Endometrium (tissue), 2 donors: ENCODE data around the gene POU2AF1.

Experiments used
- FAIRE-seq: peaks from 2 replicates; lab custom pipeline; 2012; peaks lifted over from hg19 to GRCh38; lab: Jason Lieb, UNC
- donor health status: control.
- donor health status: control.

POU2AF1 gene, protein sequence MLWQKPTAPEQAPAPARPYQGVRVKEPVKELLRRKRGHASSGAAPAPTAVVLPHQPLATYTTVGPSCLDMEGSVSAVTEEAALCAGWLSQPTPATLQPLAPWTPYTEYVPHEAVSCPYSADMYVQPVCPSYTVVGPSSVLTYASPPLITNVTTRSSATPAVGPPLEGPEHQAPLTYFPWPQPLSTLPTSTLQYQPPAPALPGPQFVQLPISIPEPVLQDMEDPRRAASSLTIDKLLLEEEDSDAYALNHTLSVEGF

DNA sequence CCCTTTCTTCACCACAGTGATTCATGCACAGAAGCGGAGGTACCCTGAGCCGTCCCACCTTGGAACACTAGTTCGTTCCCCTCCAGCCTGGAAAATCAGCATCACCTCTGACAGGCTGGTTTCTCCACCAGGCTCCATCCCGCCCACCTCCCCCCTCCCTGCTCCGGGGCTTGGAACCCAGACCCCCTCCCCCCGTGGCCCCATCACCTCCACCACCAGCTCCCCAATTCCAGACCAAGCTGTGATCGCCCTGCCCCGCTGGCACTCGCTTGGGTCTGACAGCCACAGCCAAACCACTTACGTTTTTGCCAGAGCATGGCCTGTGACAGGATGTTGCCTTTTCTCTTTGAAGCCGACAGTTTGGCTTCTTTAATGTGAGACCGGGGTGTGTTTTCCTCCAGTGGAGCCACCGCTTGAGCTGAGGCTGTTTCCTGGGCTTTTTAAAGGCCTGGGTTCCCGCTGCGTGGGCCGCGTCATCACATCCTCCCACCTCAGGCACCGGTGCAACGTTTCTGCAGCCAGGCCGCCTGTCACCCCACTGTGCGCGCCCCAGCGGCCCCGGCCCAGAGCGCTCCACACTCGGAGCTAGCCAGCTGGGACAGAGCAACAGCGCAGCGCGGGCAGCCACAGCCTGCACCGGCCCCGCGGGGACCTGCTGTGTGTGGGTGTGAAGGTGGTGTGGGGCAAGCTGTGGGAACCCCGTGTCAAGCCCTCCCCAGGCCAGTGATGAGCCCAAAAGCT, at the start of gene POU2AF1:
Gene POU2AF1, minus strand, starts transcription at position 415 of the 741 bp plus-strand sequence. Its CDS starts 98 bp downstream, at position 317.
- no peak for FAIRE-seq

DNA sequence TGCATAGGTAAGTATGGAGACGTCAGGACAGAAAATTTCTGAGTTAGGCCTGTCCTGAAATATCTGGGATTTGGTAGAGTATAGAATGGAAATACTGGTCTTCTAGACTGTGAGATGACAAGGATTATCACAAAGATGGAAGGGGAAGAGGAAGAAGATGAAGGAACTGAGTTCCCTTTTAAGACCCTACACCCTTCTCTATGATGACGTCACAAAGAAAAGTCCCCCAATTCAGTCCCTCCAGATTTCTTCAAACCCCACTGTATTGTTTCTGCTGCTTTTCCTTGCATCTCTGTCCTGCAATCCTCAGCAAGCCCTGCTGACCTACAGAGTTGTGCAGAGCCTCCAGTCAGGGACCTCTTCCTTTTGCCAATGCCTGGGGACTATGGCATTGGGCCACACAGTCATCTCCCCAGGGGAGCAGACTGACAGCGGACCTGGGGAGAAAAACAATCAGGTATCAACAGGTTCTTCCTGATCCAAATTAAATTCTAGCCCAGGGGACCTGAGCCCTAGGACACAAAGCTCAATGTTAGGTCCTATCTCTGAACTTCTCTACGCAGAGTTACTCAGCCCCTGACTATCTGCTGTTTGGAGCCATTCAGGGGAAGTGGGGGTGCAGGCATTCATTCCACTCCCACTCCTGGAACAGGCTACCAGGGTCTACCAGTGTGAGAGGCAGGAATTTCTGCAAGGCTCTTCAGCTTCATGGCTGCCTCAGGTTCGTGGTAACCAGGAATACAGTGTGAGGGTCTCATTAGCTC, 49.2 kb upstream of the POU2AF1 start:
- no peak for FAIRE-seq

GRCh38 chr11:111427471-111427912, 48.4 kb upstream of the POU2AF1 start:
- FAIRE-seq, result peak; percentile 91

- FAIRE-seq, result no peak
Measured at GRCh38 chr11:111426617-111427016, 47.5 kb upstream of the POU2AF1 start.

GRCh38 chr11:111423250-111423615, 44.2 kb upstream of the POU2AF1 start:
- no peak for FAIRE-seq

DNA sequence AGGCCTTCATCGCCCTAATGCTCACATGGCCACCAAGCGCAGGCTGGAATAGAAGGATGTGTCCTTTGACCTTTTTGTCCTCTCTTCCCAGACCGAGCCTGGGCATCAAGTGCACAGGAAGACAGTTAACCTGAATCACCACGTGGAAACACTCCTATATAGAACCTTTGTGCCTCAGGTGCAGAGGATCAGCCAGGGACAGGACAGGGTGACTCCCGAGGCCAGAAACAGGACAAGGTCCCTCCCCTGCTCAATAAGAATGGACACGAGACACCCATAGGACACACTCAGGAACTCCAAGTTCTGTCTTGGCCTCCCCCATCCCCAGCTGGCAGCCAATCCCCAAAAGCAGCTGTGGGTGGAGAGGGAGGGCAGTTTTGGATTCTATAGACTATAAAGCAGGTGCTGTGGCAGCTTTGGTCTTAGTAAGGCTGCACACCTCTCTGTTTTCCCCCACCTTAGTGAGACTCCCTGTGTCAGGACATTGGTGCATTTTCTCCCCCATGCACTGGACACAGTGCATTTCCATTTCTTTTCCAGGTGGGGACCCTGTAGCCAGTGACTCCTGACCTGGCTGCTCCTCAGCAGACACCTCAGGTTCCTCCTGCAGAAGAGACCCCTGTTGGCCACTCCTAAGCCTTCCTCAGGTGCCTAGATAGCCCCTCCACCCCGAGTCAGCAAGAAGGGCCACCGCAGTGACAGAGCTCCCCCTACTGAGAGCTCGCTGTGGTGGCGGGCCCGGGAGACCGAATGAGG, 43.6 kb upstream of the POU2AF1 start:
- FAIRE-seq, result no peak

DNA sequence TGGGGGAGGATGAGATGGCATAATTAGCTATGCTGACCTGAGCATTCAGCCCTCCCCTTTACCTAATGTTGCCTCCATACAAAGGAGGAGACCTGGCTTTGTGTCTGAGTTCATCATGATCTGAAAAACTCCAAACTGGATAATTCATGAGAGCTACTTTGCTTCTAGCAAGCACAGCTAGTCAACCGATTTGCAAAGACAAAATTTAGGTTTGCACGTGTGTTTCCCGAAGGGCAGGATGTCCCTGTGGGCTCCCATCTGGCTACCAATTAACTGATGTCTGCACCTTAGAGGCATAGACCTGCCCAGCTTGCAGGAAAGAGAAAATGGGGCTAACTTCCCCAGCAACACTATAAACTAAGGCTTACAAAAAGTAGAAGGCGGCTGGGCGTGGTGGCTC, 42.2 kb upstream of the POU2AF1 start:
- no peak for FAIRE-seq

GRCh38 chr11:111419641-111420327, 40.7 kb upstream of the POU2AF1 start:
- FAIRE-seq, result no peak

DNA sequence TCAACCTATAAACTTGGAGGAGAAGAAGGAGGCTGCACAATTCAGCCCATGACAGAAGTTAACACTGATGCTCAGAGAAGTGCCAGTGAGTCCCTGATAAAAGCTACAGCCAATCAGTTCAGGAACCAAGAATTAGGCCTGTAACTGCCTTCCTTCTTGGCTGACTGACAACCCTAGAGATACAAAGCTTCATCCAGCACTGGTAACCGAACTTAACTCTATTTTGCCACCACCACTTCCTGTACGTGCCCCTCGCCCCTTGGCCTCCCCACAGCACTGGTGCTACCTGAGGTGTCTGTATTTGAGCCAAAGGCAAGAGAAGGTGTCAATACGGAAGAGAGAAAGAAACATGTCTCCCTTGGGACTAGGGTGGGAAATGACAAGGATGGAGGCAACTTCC, 40.1 kb upstream of the POU2AF1 start:
- FAIRE-seq, result no peak

DNA sequence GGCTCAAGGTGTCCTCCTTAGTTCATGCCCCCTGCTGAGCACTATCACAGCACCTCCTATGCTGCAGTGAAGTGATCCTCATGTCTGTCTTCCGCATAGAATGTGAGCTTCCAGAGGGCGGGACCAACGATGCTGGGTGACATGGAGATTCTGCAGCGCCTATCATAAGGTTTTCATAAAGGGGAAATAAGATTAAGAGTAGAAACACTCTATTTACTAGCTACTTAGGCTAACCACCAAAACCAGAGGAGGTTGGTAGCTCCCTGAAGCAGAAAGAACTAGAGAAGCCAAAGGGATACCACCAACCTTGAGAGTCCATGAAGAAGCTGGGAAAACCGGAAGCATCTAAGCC, 39.3 kb upstream of the POU2AF1 start:
- no peak for FAIRE-seq

GRCh38 chr11:111417766-111418435, 38.8 kb upstream of the POU2AF1 start:
- FAIRE-seq, result peak; percentile 98

GRCh38 chr11:111417011-111417765, 38.1 kb upstream of the POU2AF1 start:
- no peak for FAIRE-seq

GRCh38 chr11:111416231-111416960, 37.3 kb upstream of the POU2AF1 start:
- no peak for FAIRE-seq

DNA sequence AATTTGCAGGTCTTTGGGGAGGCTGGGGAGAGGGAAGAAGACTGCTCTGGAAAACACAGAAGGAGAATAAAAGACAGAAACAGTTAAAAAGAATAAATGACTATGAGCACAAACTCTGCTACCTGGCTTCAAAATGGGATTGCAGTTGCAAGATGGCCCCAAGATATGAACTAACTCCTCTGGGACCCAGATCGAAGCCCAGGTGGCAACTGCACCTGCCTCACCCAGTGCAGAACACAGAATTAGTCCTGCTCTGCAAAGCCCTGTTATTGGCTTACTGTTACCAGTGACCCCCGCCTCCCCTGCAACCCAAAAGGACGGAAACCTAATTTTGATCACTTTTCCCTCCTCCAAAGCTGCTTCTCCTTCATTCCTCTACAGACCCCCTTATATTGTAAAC, 35.9 kb upstream of the POU2AF1 start:
- FAIRE-seq, result no peak

DNA sequence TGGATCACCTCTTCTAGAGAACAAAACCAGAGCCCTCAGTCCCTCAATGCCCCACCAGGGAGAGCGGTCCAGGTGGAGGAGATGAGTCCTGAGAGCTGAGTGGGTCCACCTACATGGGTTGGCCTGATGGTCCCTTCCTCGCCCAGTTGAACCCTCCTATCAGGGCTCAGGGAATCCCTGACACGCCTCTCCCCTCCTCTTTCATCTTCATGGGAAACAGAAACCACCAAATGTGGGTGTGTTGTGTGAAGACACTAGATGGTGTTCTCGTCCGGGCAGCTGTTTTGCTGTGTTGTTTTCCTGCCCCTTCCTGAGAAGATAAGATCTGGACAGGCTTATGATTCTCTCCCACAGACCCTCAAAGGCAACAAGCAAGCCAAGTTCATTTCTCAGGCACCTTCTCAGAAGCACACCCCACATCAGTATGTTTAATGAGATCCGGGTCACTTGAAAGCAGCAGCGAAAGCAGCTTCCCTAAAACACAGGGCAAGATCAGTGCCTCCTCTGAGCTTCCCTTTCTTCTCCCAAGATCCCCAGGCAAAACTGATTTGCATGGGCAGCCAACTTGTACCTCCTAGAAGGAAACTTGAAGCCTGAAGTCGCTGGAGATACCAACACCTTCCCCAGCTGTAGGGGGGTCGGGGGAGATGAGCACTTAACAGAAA, 35.3 kb upstream of the POU2AF1 start:
- no peak for FAIRE-seq

DNA sequence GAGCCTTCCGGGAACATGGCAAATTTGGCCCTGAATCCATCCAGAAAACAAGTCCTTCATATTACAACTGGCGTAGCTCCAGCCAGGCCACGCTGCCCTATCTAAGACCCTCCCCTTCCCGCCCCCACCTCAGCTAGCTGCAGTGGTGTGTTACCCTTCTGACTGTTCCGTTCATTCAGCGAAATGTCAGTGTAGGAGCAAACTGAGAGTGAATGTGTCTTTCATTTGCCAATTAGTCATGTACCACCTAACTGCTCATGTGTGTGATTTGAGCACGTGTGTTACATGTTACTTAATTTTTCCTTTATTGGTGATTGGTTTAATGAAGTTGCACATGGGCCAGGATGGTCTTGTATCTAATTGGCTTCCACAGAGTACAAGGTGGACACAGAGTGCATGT, 34.8 kb upstream of the POU2AF1 start:
- no peak for FAIRE-seq

DNA sequence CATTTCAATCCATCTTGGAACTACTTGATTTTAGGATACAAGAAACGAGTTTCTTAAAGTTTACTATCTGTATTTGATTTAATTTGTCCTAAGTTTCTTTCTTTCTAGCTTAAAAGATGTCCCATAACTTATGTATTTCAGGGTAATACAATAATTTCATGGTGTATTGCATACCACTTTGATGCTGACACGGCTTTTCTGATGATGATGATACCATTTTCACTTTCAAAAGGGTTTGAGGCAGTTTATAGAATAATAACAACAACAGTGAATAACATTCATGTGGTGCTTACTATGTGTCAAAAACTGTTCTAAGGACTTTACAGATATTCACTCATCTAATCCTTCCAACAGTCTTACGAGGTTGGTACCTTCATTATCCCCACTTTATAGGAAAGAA, 33.2 kb upstream of the POU2AF1 start:
- no peak for FAIRE-seq

- no peak for FAIRE-seq
Measured at GRCh38 chr11:111411456-111411855, 32.4 kb upstream of the POU2AF1 start.

DNA sequence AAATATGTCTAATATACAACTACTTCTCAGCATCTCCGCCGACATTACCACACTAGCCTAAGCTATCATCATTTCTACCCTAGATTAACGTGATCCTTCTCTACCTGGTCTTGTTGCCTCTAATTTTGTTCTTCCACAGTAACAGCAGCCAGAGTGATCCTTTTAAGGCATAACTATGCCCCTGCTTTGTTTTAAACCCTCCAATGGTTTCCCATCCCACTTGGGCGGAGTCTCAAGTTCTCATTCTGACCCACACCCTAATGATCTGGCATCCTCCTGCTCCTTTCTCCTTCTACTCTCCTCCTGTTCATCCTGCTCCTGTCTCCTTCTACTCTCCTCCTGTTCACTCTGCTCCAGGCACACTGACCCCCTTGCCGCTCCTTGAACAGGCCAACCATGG, 31.9 kb upstream of the POU2AF1 start:
- no peak for FAIRE-seq
